ENCODE data around the gene SNX32. TPM values are rescaled to one million over a fixed set of nuclear protein-coding genes. Genes with fewer than 3 reads are reported as not detected.
A peak's percentile ranks its signal among the peaks of the same experiment; 100 is the strongest.

The SNX32 gene
- total RNA-seq, 1 experiment from 2014 or later = not detected

DNA sequence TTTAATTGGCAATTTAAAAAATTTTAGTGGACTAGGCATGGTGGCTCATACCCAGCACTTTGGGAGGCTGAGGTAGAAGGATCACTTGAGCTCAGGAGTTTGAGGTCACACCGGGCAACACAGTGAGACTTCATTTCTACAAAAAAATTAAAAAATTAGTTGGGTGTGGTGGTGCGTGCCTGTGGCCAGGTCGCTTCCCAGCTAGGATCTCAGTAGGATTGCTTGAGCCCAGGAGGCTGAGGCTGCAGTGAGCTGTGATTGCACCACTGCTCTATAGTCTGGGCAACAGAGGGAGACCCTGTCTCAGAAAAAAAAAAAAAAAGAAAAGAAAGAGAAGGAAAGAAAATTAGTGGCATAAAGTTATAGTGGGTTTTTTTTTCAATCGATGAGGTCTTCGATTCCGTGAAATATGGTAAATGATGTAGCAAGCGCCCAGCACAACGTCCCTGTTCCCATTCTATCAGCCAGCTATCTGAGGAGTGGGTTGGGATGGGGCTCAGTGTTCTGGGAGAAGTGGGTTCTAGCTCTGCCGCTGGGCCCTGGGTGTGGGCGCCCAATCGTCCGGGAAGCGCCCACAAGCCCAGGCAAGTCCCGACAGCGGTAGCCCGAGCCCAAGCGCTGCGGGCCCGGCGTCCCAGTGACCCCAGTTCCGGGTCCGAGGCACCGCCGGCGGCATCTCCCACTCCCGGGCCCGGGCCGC is 65.0 kb downstream of the SNX32 start:
- Histone ChIP-seq H3K9ac (ENCODE audit: low read length) (peak overlapping the region; percentile 99), H3K9me2 (ENCODE audit: insufficient read depth) (no peaks in the 10 kb centered on the region), H3K4me2 (ENCODE audit: low read length) (peak overlapping the region; percentile 71), H3K36me3 (ENCODE audit: control insufficient read depth in 1 of 2, insufficient read depth in 2 of 2, low read length in 2 of 2) (peaks cover 10 to 46% of the 10 kb centered on the region in 2 experiments; a peak in 3 of 4 replicates), H3K9me3 (ENCODE audit: control insufficient read depth in 1 of 2, insufficient read depth in 1 of 2, low read depth in 1 of 2, low read length in 2 of 2) (no peaks in the 10 kb centered on the region), H4K20me1 (ENCODE audit: insufficient read depth) (peaks cover 31% of the 10 kb centered on the region; the same call in 1 of the 2 replicates), H3K4me3 (replicated peaks in 1 of 2; ENCODE audit: low read depth in 1 of 2, low read length in 2 of 2) (peak overlapping the region; percentile 90 to 98), H3K79me2 (ENCODE audit: insufficient read depth, low read length) (peaks cover 72% of the 10 kb centered on the region), H3K27me3 (ENCODE audit: insufficient read depth, low read length) (no peaks in the 10 kb centered on the region), H3K4me1 (ENCODE audit: control insufficient read depth in 1 of 2, insufficient read depth in 2 of 2, low read length in 2 of 2) (peaks cover 44 to 80% of the 10 kb centered on the region in 2 experiments), H2AFZ (ENCODE audit: low read depth, low read length, poor library complexity, severe bottlenecking) (no peak overlapping the region), H3K27ac (ENCODE audit: low read depth, low read length) (peak overlapping the region; percentile 99)
- no peak for TF ChIP-seq ATF3 (IDR thresholded peaks at IDR 0.05)
- TF ChIP-seq CBX3 (IDR thresholded peaks at IDR 0.05; ENCODE audit: low read depth) = no peak
- TF ChIP-seq POLR2AphosphoS5 (IDR thresholded peaks at IDR 0.05; ENCODE audit: low read depth, low read length) = no peak
- no peak for TF ChIP-seq YY1 (IDR thresholded peaks at IDR 0.05; ENCODE audit: extremely low read depth, insufficient replicate concordance, low read depth, low read length)
- no peak for TF ChIP-seq EGR1 (IDR thresholded peaks at IDR 0.05; ENCODE audit: low read depth)
- TF ChIP-seq, protein P1, sequence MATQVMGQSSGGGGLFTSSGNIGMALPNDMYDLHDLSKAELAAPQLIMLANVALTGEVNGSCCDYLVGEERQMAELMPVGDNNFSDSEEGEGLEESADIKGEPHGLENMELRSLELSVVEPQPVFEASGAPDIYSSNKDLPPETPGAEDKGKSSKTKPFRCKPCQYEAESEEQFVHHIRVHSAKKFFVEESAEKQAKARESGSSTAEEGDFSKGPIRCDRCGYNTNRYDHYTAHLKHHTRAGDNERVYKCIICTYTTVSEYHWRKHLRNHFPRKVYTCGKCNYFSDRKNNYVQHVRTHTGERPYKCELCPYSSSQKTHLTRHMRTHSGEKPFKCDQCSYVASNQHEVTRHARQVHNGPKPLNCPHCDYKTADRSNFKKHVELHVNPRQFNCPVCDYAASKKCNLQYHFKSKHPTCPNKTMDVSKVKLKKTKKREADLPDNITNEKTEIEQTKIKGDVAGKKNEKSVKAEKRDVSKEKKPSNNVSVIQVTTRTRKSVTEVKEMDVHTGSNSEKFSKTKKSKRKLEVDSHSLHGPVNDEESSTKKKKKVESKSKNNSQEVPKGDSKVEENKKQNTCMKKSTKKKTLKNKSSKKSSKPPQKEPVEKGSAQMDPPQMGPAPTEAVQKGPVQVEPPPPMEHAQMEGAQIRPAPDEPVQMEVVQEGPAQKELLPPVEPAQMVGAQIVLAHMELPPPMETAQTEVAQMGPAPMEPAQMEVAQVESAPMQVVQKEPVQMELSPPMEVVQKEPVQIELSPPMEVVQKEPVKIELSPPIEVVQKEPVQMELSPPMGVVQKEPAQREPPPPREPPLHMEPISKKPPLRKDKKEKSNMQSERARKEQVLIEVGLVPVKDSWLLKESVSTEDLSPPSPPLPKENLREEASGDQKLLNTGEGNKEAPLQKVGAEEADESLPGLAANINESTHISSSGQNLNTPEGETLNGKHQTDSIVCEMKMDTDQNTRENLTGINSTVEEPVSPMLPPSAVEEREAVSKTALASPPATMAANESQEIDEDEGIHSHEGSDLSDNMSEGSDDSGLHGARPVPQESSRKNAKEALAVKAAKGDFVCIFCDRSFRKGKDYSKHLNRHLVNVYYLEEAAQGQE (IDR thresholded peaks at IDR 0.05; ENCODE audit: low read depth) = no peak
- TF ChIP-seq, protein P2, sequence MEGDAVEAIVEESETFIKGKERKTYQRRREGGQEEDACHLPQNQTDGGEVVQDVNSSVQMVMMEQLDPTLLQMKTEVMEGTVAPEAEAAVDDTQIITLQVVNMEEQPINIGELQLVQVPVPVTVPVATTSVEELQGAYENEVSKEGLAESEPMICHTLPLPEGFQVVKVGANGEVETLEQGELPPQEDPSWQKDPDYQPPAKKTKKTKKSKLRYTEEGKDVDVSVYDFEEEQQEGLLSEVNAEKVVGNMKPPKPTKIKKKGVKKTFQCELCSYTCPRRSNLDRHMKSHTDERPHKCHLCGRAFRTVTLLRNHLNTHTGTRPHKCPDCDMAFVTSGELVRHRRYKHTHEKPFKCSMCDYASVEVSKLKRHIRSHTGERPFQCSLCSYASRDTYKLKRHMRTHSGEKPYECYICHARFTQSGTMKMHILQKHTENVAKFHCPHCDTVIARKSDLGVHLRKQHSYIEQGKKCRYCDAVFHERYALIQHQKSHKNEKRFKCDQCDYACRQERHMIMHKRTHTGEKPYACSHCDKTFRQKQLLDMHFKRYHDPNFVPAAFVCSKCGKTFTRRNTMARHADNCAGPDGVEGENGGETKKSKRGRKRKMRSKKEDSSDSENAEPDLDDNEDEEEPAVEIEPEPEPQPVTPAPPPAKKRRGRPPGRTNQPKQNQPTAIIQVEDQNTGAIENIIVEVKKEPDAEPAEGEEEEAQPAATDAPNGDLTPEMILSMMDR (IDR thresholded peaks at IDR 0.05 in 2 of 3, conservative IDR thresholded peaks at IDR 0.05 in 1 of 3; ENCODE audit: borderline replicate concordance in 1 of 3, insufficient read depth in 1 of 3, low read depth in 2 of 3, low read length in 2 of 3) = no peak
- peak; percentile 50; the same call in 1 of the 2 replicates for TF ChIP-seq ZFX (IDR thresholded peaks at IDR 0.05)
- TF ChIP-seq JUND (IDR thresholded peaks at IDR 0.05) = no peak
- ChIA-PET RAD21 (ENCODE audit: low non-redundant PET in 1 of 2, low total read pairs in 2 of 2, uncharacterized antibody in 2 of 2, unreplicated experiment in 2 of 2) (interaction anchor here in 1 of 2 experiments (0.7 kb wide), 1 partner anchor 48 kb away, joined by 5 read pairs; no protein-coding TSS in a partner anchor), CTCF (interaction anchor here (1.6 kb wide), 1 partner anchor 39 kb away, joined by 4 read pairs; no protein-coding TSS in a partner anchor), POLR2A (interaction anchor here (0.6 to 10.9 kb wide), 7 partner anchors 8 to 324 kb away, joined by 3 to 124 read pairs (median 5); partner anchors contain the start of genes CCDC85B and FIBP)
- DNase-seq (ENCODE audit: low read depth, low spot score) = no peak
- intact Hi-C loops (cut with micrococcal nuclease) = no loop called here
- BruUV-seq (replicated peaks) = TSS peak; percentile 37
- ATAC-seq = no peak

Measured in HCT116 (cell line).